GM12878 (cell line): ENCODE data around the gene GPR148. TPM values are rescaled to one million over a fixed set of nuclear protein-coding genes. Genes with fewer than 3 reads are reported as not detected.

Source experiments
- ATAC-seq: fragments of 200-7000 bp; cut with Tn5 transposase; 3 replicates; pipeline ENCODE4 v1.9.1; 2020; ENCODE audit warnings: mild to moderate bottlenecking, moderate library complexity
- BruUV-seq: library from RNA; stranded (reverse); fragments of 400-500 nt; replicated peaks from 2 replicates; lab custom pipeline; 2021; lab: Mats Ljungman, UMichigan
- CTCF ChIA-PET: fragments of 300-600 bp; sonication (Branson Sonifier 250); formaldehyde crosslinking; extraction: SDS; loops from one replicate; lab custom pipeline; 2021; ENCODE audit warnings: inconsistent platforms; lab: Yijun Ruan, JAX
- POLR2A ChIA-PET: fragments of 350-600 bp; formaldehyde crosslinking; extraction: SDS; loops from one replicate; lab custom pipeline; 2021; ENCODE audit warnings: inconsistent platforms; lab: Charles Lee
- RAD21 ChIA-PET: fragments of 300-600 bp; sonication (Branson Sonifier 250); formaldehyde crosslinking; loops from one replicate; lab custom pipeline; 2023; ENCODE audit warnings: antibody characterized with exemption; ENCODE audit not compliant: unreplicated experiment; lab: Charles Lee
- SMC1A ChIA-PET: fragments of 300-600 bp; sonication (Branson Sonifier 250); formaldehyde crosslinking; loops from one replicate; lab custom pipeline; 2023; ENCODE audit not compliant: unreplicated experiment, uncharacterized antibody; lab: Charles Lee
- DNase-seq: peaks from one replicate; pipeline ENCODE4 v3.0.0-alpha.2; 2011; ENCODE audit warnings: low read depth, low spot score
- FAIRE-seq: peaks from 3 replicates; lab custom pipeline; 2011; peaks lifted over from hg19 to GRCh38; lab: Jason Lieb, UNC
- H2AFZ ChIP-seq: 2 replicates; pipeline ENCODE4 v1.6.0; 2011; ENCODE audit warnings: low read depth, low read length, control low read depth; ENCODE audit not compliant: control insufficient read depth
- H3K27ac ChIP-seq: 2 replicates; pipeline ENCODE4 v1.5.1; 2011; ENCODE audit warnings: control low read depth; ENCODE audit not compliant: control insufficient read depth, insufficient read depth
- H3K27me3 ChIP-seq, 2 experiments: replicated peaks in 1 of 2; 2 replicates each; pipeline versions ENCODE4 v1.6.0 to v1.6.1; 2011; ENCODE audit warnings: low read length in 1 of 2; ENCODE audit not compliant: control insufficient read depth in 2 of 2, insufficient read depth in 2 of 2
- H3K36me3 ChIP-seq, 2 experiments: 2 replicates each; pipeline ENCODE4 v1.5.1; 2011; ENCODE audit warnings: low read length in 1 of 2; ENCODE audit not compliant: control insufficient read depth in 2 of 2, insufficient read depth in 2 of 2
- H3K4me1 ChIP-seq: 2 replicates; pipeline ENCODE4 v1.6.1; 2011; ENCODE audit warnings: mild to moderate bottlenecking, low read length, moderate library complexity, mixed read lengths; ENCODE audit not compliant: control insufficient read depth, insufficient read depth
- H3K4me2 ChIP-seq: 2 replicates; pipeline ENCODE4 v1.6.0; 2011; ENCODE audit warnings: control low read depth; ENCODE audit not compliant: control insufficient read depth, insufficient read depth
- H3K4me3 ChIP-seq: fragments of 200-600 bp; sonication (generic); 2 replicates; pipeline ENCODE4 v1.5.1; 2016
- H3K79me2 ChIP-seq: 2 replicates; pipeline ENCODE4 v1.6.0; 2011; ENCODE audit warnings: low read length; ENCODE audit not compliant: control insufficient read depth, insufficient read depth
- H3K9ac ChIP-seq: 2 replicates; pipeline ENCODE4 v1.8.0; 2011; ENCODE audit warnings: low read length, control low read depth, mixed read lengths; ENCODE audit not compliant: control insufficient read depth, insufficient read depth
- H3K9me3 ChIP-seq: replicated peaks from 3 replicates; pipeline ENCODE4 v1.5.1; 2011; ENCODE audit warnings: mild to moderate bottlenecking, low read length; ENCODE audit not compliant: control insufficient read depth, insufficient read depth
- H4K20me1 ChIP-seq: 2 replicates; pipeline ENCODE4 v1.6.0; 2011; ENCODE audit not compliant: control insufficient read depth, insufficient read depth
- ETV6 ChIP-seq, 2 experiments: fragments of 450-650 bp in 1 of 2; IDR thresholded peaks in 1 of 2; conservative IDR thresholded peaks in 1 of 2; 2 replicates each; pipeline ENCODE4 v1.6.1; 2014; ENCODE audit warnings: antibody characterized with exemption in 1 of 2, borderline replicate concordance in 1 of 2, low read depth in 1 of 2, mild to moderate bottlenecking in 1 of 2, moderate library complexity in 1 of 2
- MTA3 ChIP-seq: IDR thresholded peaks from 2 replicates; pipeline ENCODE4 v1.6.1; 2012; ENCODE audit warnings: low read length, inconsistent platforms, borderline replicate concordance
- PAX5 ChIP-seq: IDR thresholded peaks from 2 replicates; pipeline ENCODE4 v1.6.1; 2011; ENCODE audit warnings: low read depth, low read length, borderline replicate concordance
- POLR2AphosphoS5 ChIP-seq: IDR thresholded peaks from 2 replicates; pipeline ENCODE4 v1.6.1; 2011; ENCODE audit warnings: mild to moderate bottlenecking, low read length, inconsistent platforms
- RFX5 ChIP-seq: IDR thresholded peaks from 2 replicates; pipeline ENCODE4 v1.6.1; 2011; ENCODE audit warnings: low read depth, low read length, improper control_type of control experiment
- SIX5 ChIP-seq: IDR thresholded peaks from 2 replicates; pipeline ENCODE4 v1.6.1; 2011; ENCODE audit warnings: mild to moderate bottlenecking, low read depth, low read length, moderate library complexity; ENCODE audit not compliant: severe bottlenecking
- ZNF207 ChIP-seq: fragments of 450-650 bp; IDR thresholded peaks from 2 replicates; pipeline ENCODE4 v1.6.1; 2014; ENCODE audit warnings: antibody characterized with exemption, mild to moderate bottlenecking, borderline replicate concordance
- WGBS: methylation state at CpG from one replicate; pipeline ENCODE4 v1.1.6; 2016; ENCODE audit warnings: low lambda C conversion rate; ENCODE audit not compliant: insufficient replicate concordance, insufficient coverage; ENCODE audit errors: missing lambda C conversion rate; 5-methylcytosine and 5-hydroxymethylcytosine counted together
- in situ Hi-C: fragments of 300-500 bp; cut with MboI; formaldehyde crosslinking; loops from 9 replicates; pipeline ENCODE4 v1.14.3; 2018; ENCODE audit warnings: mixed read lengths
- intact Hi-C: fragments of 100-400 bp; cut with micrococcal nuclease; formaldehyde crosslinking; loops from one replicate; pipeline ENCODE4 v1.14.2; 2022; ENCODE audit not compliant: unreplicated experiment
- polyA plus RNA-seq, 11 experiments: library from polyadenylated mRNA; depleted of rRNA in 4 of 11; unstranded in 6 of 11; stranded (reverse) in 5 of 11; fragments of >200 nt; fragmentation: Nextera tagmentation in 4 of 11; fragmentation: Illumina TruSeq in 1 of 11; extraction: Ambion mirVana in 4 of 11; extraction: Trizol in 1 of 11; gene quantifications; 1 replicate in 1 of 11; 2 replicates in 10 of 11; pipeline versions ENCODE4 v1.2.1 to v1.2.3, GENCODE V29; 2011 to 2016; ENCODE audit warnings: inconsistent platforms in 2 of 11, missing spikeins in 2 of 11, low read depth in 1 of 11
- total RNA-seq, 4 experiments: library from RNA; depleted of rRNA in 3 of 4; stranded (reverse); fragments of >200 nt in 3 of 4; fragmentation: Illumina TruSeq in 1 of 4; extraction: Trizol in 1 of 4; gene quantifications; 2 replicates each; pipeline versions ENCODE4 v1.2.1 to v1.2.3, GENCODE V29; 2013 to 2021
- TF ChIP-seq, protein P1 (sequence below): fragments of 450-650 bp; IDR thresholded peaks from 2 replicates; pipeline ENCODE4 v1.6.1; 2016; ENCODE audit warnings: mild to moderate bottlenecking
- TF ChIP-seq, protein P2 (sequence below): fragments of 450-650 bp; IDR thresholded peaks from 2 replicates; pipeline ENCODE4 v1.6.1; 2017; ENCODE audit warnings: mild to moderate bottlenecking, moderate library complexity
- TF ChIP-seq, protein P3 (sequence below): fragments of 450-650 bp; formaldehyde crosslinking; IDR thresholded peaks from 2 replicates; pipeline ENCODE4 v1.5.0; 2022; ENCODE audit warnings: mild to moderate bottlenecking, missing genetic modification characterization

Gene GPR148
- total and polyA plus RNA-seq, 10 of the 15 experiments (the other 5 are each of a cell fraction or from before 2014, with no cell fraction given): not detected

DNA sequence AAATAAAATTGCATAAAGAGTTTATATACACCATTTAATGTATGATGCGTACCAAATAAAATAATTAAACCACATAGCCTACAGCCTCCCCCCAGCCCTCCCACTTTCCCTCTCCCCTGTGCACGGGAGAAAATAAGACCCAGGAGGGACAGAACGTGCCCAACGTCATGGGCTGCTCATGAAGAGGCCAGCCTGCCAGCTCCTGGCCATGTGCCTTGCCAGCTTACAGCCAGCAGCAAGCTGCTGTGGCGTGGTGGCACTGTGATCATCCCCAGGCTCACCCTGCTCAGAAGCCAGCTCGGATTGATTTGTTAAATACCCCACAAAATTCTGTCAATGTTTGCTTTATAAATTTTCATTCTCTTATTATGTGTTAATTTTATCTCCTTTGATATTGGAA is 7.6 kb downstream of the GPR148 start:
- ChIA-PET SMC1A (no interaction called here), CTCF (interaction anchor here (0.7 kb wide), 1 partner anchor 23 kb away, joined by 3 read pairs; no protein-coding TSS in a partner anchor), POLR2A (no interaction called here), RAD21 (no interaction called here)
- DNase-seq (no peak), ATAC-seq (no peak), FAIRE-seq (no peak)
- H3K27me3 ChIP-seq: no peaks in the 10 kb centered on the region; a peak in 1 of 4 replicates
- H2AFZ ChIP-seq: no peak overlapping the region
- in situ Hi-C loops (no loop called here), intact Hi-C loops (no loop called here)
- H3K36me3 ChIP-seq: no peaks in the 10 kb centered on the region
- no peak overlapping the region for H3K9ac ChIP-seq
- H3K4me3 ChIP-seq: no peak overlapping the region
- no peaks in the 10 kb centered on the region for H3K9me3 ChIP-seq
- no peaks in the 10 kb centered on the region for H4K20me1 ChIP-seq
- TF ChIP-seq MTA3: no peak
- TF ChIP-seq, protein P1, sequence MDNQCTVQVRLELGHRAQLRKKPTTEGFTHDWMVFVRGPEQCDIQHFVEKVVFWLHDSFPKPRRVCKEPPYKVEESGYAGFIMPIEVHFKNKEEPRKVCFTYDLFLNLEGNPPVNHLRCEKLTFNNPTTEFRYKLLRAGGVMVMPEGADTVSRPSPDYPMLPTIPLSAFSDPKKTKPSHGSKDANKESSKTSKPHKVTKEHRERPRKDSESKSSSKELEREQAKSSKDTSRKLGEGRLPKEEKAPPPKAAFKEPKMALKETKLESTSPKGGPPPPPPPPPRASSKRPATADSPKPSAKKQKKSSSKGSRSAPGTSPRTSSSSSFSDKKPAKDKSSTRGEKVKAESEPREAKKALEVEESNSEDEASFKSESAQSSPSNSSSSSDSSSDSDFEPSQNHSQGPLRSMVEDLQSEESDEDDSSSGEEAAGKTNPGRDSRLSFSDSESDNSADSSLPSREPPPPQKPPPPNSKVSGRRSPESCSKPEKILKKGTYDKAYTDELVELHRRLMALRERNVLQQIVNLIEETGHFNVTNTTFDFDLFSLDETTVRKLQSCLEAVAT: no peak
- TF ChIP-seq, protein P2, sequence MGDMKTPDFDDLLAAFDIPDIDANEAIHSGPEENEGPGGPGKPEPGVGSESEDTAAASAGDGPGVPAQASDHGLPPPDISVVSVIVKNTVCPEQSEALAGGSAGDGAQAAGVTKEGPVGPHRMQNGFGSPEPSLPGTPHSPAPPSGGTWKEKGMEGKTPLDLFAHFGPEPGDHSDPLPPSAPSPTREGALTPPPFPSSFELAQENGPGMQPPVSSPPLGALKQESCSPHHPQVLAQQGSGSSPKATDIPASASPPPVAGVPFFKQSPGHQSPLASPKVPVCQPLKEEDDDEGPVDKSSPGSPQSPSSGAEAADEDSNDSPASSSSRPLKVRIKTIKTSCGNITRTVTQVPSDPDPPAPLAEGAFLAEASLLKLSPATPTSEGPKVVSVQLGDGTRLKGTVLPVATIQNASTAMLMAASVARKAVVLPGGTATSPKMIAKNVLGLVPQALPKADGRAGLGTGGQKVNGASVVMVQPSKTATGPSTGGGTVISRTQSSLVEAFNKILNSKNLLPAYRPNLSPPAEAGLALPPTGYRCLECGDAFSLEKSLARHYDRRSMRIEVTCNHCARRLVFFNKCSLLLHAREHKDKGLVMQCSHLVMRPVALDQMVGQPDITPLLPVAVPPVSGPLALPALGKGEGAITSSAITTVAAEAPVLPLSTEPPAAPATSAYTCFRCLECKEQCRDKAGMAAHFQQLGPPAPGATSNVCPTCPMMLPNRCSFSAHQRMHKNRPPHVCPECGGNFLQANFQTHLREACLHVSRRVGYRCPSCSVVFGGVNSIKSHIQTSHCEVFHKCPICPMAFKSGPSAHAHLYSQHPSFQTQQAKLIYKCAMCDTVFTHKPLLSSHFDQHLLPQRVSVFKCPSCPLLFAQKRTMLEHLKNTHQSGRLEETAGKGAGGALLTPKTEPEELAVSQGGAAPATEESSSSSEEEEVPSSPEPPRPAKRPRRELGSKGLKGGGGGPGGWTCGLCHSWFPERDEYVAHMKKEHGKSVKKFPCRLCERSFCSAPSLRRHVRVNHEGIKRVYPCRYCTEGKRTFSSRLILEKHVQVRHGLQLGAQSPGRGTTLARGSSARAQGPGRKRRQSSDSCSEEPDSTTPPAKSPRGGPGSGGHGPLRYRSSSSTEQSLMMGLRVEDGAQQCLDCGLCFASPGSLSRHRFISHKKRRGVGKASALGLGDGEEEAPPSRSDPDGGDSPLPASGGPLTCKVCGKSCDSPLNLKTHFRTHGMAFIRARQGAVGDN: no peak
- no peak for TF ChIP-seq SIX5
- TF ChIP-seq, protein P3, sequence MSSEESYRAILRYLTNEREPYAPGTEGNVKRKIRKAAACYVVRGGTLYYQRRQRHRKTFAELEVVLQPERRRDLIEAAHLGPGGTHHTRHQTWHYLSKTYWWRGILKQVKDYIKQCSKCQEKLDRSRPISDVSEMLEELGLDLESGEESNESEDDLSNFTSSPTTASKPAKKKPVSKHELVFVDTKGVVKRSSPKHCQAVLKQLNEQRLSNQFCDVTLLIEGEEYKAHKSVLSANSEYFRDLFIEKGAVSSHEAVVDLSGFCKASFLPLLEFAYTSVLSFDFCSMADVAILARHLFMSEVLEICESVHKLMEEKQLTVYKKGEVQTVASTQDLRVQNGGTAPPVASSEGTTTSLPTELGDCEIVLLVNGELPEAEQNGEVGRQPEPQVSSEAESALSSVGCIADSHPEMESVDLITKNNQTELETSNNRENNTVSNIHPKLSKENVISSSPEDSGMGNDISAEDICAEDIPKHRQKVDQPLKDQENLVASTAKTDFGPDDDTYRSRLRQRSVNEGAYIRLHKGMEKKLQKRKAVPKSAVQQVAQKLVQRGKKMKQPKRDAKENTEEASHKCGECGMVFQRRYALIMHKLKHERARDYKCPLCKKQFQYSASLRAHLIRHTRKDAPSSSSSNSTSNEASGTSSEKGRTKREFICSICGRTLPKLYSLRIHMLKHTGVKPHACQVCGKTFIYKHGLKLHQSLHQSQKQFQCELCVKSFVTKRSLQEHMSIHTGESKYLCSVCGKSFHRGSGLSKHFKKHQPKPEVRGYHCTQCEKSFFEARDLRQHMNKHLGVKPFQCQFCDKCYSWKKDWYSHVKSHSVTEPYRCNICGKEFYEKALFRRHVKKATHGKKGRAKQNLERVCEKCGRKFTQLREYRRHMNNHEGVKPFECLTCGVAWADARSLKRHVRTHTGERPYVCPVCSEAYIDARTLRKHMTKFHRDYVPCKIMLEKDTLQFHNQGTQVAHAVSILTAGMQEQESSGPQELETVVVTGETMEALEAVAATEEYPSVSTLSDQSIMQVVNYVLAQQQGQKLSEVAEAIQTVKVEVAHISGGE (CRISPR knock-in tag): no peak
- TF ChIP-seq ZNF207: no peak
- no peak for TF ChIP-seq POLR2AphosphoS5
- no peak for TF ChIP-seq PAX5
- TF ChIP-seq RFX5: no peak
- TF ChIP-seq ETV6 (conservative IDR thresholded peaks at IDR 0.05 in 1 of 2, IDR thresholded peaks at IDR 0.05 in 1 of 2; ENCODE audit: borderline replicate concordance in 1 of 2, low read depth in 1 of 2): no peak
- no peak overlapping the region for H3K27ac ChIP-seq
- H3K4me1 ChIP-seq: no peaks in the 10 kb centered on the region
- 26% methylated on average over 6 of the region's 6 CpGs for WGBS
- BruUV-seq: no TSS peak
- H3K4me2 ChIP-seq: no peak overlapping the region
- no peaks in the 10 kb centered on the region for H3K79me2 ChIP-seq
